Loucy (cell line): Measurements from ENCODE around the gene KAT2B.

Experiments used
- H2AFZ ChIP-seq: fragments of 200-600 bp; sonication (generic); 2 replicates; pipeline ENCODE4 v1.6.0; 2016; ENCODE audit warnings: antibody characterized with exemption, mild to moderate bottlenecking, low read length, moderate library complexity
- H3F3A ChIP-seq: fragments of 200-600 bp; 2 replicates; pipeline ENCODE4 v1.6.0; 2016; ENCODE audit warnings: antibody characterized with exemption, low read depth, mild to moderate bottlenecking
- H3K27me3 ChIP-seq: fragments of 200-600 bp; sonication (generic); 2 replicates; pipeline ENCODE4 v1.6.1; 2014; ENCODE audit warnings: low read length, mild to moderate bottlenecking; ENCODE audit not compliant: insufficient read depth, poor library complexity, severe bottlenecking
- H3K36me3 ChIP-seq: fragments of 200-600 bp; sonication (generic); 2 replicates; pipeline ENCODE4 v1.6.1; 2016; ENCODE audit warnings: low read length; ENCODE audit not compliant: insufficient read depth
- H3K4me1 ChIP-seq: fragments of 200-600 bp; sonication (generic); 2 replicates; pipeline ENCODE4 v1.5.1; 2014; ENCODE audit warnings: low read length, mild to moderate bottlenecking; ENCODE audit not compliant: insufficient read depth, poor library complexity, severe bottlenecking
- H3K4me2 ChIP-seq: fragments of 200-600 bp; sonication (generic); 2 replicates; pipeline ENCODE4 v1.6.0; 2014; ENCODE audit warnings: antibody characterized with exemption, low read length, low read depth, mild to moderate bottlenecking; ENCODE audit not compliant: poor library complexity, severe bottlenecking
- H3K4me3 ChIP-seq: fragments of 200-600 bp; sonication (generic); 2 replicates; pipeline ENCODE4 v1.5.1; 2014; ENCODE audit warnings: low read length, mild to moderate bottlenecking, mixed read lengths; ENCODE audit not compliant: poor library complexity, severe bottlenecking
- H3K79me2 ChIP-seq: fragments of 200-600 bp; sonication (generic); 2 replicates; pipeline ENCODE4 v1.6.1; 2014; ENCODE audit warnings: low read length; ENCODE audit not compliant: insufficient read depth
- H3K9ac ChIP-seq: fragments of 200-600 bp; sonication (generic); 2 replicates; pipeline ENCODE4 v1.6.0; 2014; ENCODE audit warnings: mild to moderate bottlenecking, low read depth, low read length, moderate library complexity; ENCODE audit not compliant: poor library complexity, severe bottlenecking
- H3K9me2 ChIP-seq: fragments of 200-600 bp; sonication (generic); replicated peaks from 2 replicates; pipeline ENCODE4 v1.6.1; 2016; ENCODE audit warnings: low read depth, low read length, mixed read lengths
- H3K9me3 ChIP-seq: fragments of 200-600 bp; sonication (generic); 2 replicates; pipeline ENCODE4 v1.6.1; 2014; ENCODE audit warnings: mild to moderate bottlenecking, antibody characterized with exemption, low read length, low read depth; ENCODE audit not compliant: insufficient read depth
- H4K20me1 ChIP-seq: fragments of 200-600 bp; sonication (generic); 2 replicates; pipeline ENCODE4 v1.6.0; 2014; ENCODE audit warnings: antibody characterized with exemption, low read length, mild to moderate bottlenecking; ENCODE audit not compliant: insufficient read depth, poor library complexity, severe bottlenecking
- EZH2phosphoT487 ChIP-seq: fragments of 200-600 bp; IDR thresholded peaks from 2 replicates; pipeline ENCODE4 v1.6.1; 2018; ENCODE audit warnings: antibody characterized with exemption, mild to moderate bottlenecking, moderate library complexity, borderline replicate concordance
- TF ChIP-seq, protein P1 (sequence below): fragments of 200-600 bp; sonication (generic); conservative IDR thresholded peaks from 2 replicates; pipeline ENCODE4 v1.5.1; 2014; ENCODE audit warnings: mild to moderate bottlenecking, antibody characterized with exemption, low read length

Gene KAT2B

DNA sequence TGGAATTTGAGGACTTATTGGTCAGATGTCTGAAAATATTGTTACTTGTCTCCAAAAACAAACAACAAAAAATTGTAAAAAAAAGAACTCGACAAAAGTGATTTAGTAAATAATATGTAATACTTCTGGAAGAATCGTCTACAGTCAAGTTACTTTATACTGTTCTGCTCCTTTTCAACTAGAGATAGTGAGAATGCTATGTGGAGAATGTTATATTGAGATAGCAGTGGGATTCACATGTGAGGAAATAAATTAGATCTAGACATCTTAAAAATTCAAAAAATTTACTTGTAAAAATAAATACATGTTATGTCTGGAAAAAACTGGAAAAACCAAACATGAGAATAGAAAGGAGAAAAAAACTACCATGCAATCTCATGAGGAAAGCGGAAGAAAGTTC lies 80.8 kb downstream of the KAT2B start:
- Histone ChIP-seq H3K9me2 (no peaks in the 10 kb centered on the region), H3K4me2 (no peak overlapping the region), H3K27me3 (no peaks in the 10 kb centered on the region), H3F3A (no peaks in the 10 kb centered on the region), H3K4me3 (no peak overlapping the region), H3K9me3 (no peaks in the 10 kb centered on the region), H3K4me1 (no peaks in the 10 kb centered on the region), H2AFZ (no peak overlapping the region), H4K20me1 (no peaks in the 10 kb centered on the region), H3K9ac (no peak overlapping the region), H3K36me3 (peaks cover 35% of the 10 kb centered on the region), H3K79me2 (no peaks in the 10 kb centered on the region)
- no peak for TF ChIP-seq EZH2phosphoT487

DNA sequence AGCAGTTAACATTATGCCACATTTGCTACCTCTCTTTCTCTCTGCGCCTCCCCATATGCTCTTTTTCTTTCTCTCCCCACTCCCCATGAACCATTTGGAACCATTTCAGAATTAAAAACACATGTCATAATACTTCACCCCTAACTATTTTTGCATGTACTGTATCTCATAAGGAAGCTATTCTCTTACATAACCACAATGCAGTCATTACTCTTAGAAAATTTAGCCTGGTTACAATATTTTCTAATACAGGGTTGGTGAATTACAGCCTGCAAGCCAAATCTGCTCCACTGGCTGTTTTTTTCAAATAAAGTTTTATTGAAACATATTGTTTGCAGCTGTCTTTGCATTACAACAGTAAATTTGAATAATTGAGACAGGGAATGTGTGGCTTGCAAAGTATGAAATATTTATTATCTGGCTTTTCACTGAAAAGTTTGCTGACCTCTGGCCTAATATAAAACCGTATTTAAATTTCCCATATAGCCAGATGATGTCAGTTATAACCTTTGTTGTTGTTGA lies 82.9 kb downstream of the KAT2B start:
- Histone ChIP-seq H2AFZ (no peak overlapping the region), H3K9me3 (no peaks in the 10 kb centered on the region), H3K36me3 (peaks cover 40% of the 10 kb centered on the region), H3K79me2 (no peaks in the 10 kb centered on the region), H3K4me3 (no peak overlapping the region), H3K9me2 (no peaks in the 10 kb centered on the region), H3K4me1 (no peaks in the 10 kb centered on the region), H3K4me2 (no peak overlapping the region), H3F3A (no peaks in the 10 kb centered on the region), H3K9ac (no peak overlapping the region), H4K20me1 (no peaks in the 10 kb centered on the region), H3K27me3 (no peaks in the 10 kb centered on the region)
- TF ChIP-seq, protein P1, sequence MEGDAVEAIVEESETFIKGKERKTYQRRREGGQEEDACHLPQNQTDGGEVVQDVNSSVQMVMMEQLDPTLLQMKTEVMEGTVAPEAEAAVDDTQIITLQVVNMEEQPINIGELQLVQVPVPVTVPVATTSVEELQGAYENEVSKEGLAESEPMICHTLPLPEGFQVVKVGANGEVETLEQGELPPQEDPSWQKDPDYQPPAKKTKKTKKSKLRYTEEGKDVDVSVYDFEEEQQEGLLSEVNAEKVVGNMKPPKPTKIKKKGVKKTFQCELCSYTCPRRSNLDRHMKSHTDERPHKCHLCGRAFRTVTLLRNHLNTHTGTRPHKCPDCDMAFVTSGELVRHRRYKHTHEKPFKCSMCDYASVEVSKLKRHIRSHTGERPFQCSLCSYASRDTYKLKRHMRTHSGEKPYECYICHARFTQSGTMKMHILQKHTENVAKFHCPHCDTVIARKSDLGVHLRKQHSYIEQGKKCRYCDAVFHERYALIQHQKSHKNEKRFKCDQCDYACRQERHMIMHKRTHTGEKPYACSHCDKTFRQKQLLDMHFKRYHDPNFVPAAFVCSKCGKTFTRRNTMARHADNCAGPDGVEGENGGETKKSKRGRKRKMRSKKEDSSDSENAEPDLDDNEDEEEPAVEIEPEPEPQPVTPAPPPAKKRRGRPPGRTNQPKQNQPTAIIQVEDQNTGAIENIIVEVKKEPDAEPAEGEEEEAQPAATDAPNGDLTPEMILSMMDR, result no peak

DNA sequence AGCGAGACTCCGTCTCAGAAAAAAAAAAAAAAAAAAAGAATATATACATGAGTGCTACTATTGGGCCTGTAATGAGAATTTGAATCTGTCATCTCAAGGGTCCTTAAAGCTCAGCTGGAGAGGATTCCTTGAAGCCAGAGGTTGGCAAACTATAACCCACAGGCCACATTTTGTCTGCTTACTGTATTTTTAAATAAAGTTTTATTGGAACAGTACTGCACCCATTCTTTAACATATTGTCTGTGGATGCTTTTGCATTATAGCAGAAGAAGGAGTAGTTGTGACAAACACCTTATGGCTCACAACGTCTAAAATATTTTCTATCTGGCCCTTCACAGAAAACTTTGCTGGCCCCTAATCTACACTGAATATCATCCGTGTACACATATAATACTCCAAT lies 85.0 kb downstream of the KAT2B start:
- Histone ChIP-seq H3K27me3 (no peaks in the 10 kb centered on the region), H3K4me2 (no peak overlapping the region), H2AFZ (no peak overlapping the region), H3K9me3 (no peaks in the 10 kb centered on the region), H3K4me1 (no peaks in the 10 kb centered on the region), H4K20me1 (no peaks in the 10 kb centered on the region), H3K9ac (no peak overlapping the region), H3K36me3 (peaks cover 41% of the 10 kb centered on the region), H3K4me3 (no peak overlapping the region), H3K79me2 (no peaks in the 10 kb centered on the region), H3F3A (no peaks in the 10 kb centered on the region), H3K9me2 (no peaks in the 10 kb centered on the region)
- TF ChIP-seq, protein P1, result no peak
- TF ChIP-seq EZH2phosphoT487, result no peak

DNA sequence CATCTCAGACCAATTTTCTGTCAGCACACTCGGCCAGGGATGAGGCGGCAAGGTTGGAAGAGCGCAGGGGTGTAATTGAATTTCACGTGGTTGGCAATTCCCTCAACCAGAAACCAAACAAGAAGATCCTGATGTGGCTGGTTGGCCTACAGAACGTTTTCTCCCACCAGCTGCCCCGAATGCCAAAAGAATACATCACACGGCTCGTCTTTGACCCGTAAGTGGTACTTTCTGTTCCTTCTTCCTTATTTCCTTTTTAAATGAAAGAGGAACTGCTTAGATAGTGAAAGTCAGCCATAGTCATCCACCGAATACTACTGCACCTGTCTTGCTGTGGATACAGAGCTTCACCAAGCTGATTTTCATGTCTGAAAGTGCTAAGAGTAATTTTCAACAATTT lies 85.7 kb downstream of the KAT2B start:
- Histone ChIP-seq H3K9ac (no peak overlapping the region), H2AFZ (no peak overlapping the region), H3K4me2 (no peak overlapping the region)

More for the DNA sequence above, 85.7 kb downstream of the KAT2B start:
- Histone ChIP-seq H3K27me3 (no peaks in the 10 kb centered on the region), H3F3A (no peaks in the 10 kb centered on the region), H3K36me3 (peaks cover 37% of the 10 kb centered on the region), H3K9me2 (no peaks in the 10 kb centered on the region), H3K4me1 (no peaks in the 10 kb centered on the region), H3K9me3 (no peaks in the 10 kb centered on the region), H4K20me1 (no peaks in the 10 kb centered on the region), H3K4me3 (no peak overlapping the region), H3K79me2 (no peaks in the 10 kb centered on the region)
- no peak for TF ChIP-seq EZH2phosphoT487
